ENCODE results near the gene RREB1.
A peak's percentile ranks its signal among the peaks of the same experiment; 100 is the strongest.

Gene RREB1

GRCh38 chr6:7124636-7125035 lies 16.9 kb downstream of the RREB1 start:
- no peak for DNase-seq

GRCh38 chr6:7125290-7125689 lies 17.5 kb downstream of the RREB1 start:
- DNase-seq = no peak

GRCh38 chr6:7126754-7127153 lies 19.0 kb downstream of the RREB1 start:
- DNase-seq = no peak

GRCh38 chr6:7127680-7128079 lies 19.9 kb downstream of the RREB1 start:
- no peak for DNase-seq

GRCh38 chr6:7129360-7129759 lies 21.6 kb downstream of the RREB1 start:
- no peak for DNase-seq

- no peak for DNase-seq
These were observed 22.2 kb downstream of the RREB1 start for GRCh38 chr6:7129784-7130569.

- no peak for DNase-seq
These were observed 23.6 kb downstream of the RREB1 start for GRCh38 chr6:7131390-7131789.

GRCh38 chr6:7132398-7133035 lies 24.8 kb downstream of the RREB1 start:
- no peak for DNase-seq

- DNase-seq = no peak
These were observed 27.4 kb downstream of the RREB1 start for GRCh38 chr6:7134999-7135745.

GRCh38 chr6:7135755-7136154 lies 28.0 kb downstream of the RREB1 start:
- no peak for DNase-seq

GRCh38 chr6:7136859-7137334 lies 29.1 kb downstream of the RREB1 start:
- no peak for DNase-seq

- DNase-seq = no peak
These were observed 29.7 kb downstream of the RREB1 start for GRCh38 chr6:7137335-7138045.

- no peak for DNase-seq
These were observed 30.3 kb downstream of the RREB1 start for GRCh38 chr6:7138046-7138531.

GRCh38 chr6:7138921-7139358 lies 31.2 kb downstream of the RREB1 start:
- DNase-seq = peak in 1 of 2 experiments; percentile 32

GRCh38 chr6:7139835-7140470 lies 32.2 kb downstream of the RREB1 start:
- DNase-seq = no peak

- DNase-seq = peak; percentile 26 to 78
These were observed 33.0 kb downstream of the RREB1 start for GRCh38 chr6:7140631-7141378.

- DNase-seq = no peak
These were observed 34.6 kb downstream of the RREB1 start for GRCh38 chr6:7142228-7142801.

GRCh38 chr6:7142918-7143475 lies 35.2 kb downstream of the RREB1 start:
- DNase-seq = no peak

- DNase-seq = no peak
These were observed 35.8 kb downstream of the RREB1 start for GRCh38 chr6:7143476-7143974.

GRCh38 chr6:7144872-7145584 lies 37.3 kb downstream of the RREB1 start:
- no peak for DNase-seq
